Measurements from ENCODE around the gene SYVN1. TPM values are rescaled to one million over a fixed set of nuclear protein-coding genes. Genes with fewer than 3 reads are reported as not detected.
A peak's percentile ranks its signal among the peaks of the same experiment; 100 is the strongest.

Gene SYVN1
- total RNA-seq, 2 donors from 2014 or later = 52.7 to 57.0 TPM

- peak; percentile 100 for DNase-seq (ENCODE audit: low spot score)
- intact Hi-C loops (cut with DNase I) = no loop called here
These were observed 16.9 kb downstream of the SYVN1 start, which contains the start of gene ZNHIT2 for GRCh38 chr11:65117206-65118096. Gene ZNHIT2, minus strand, starts transcription at chr11:65117701. Its CDS starts 48 bp downstream, at chr11:65117653.

- peak; percentile 85 for DNase-seq (ENCODE audit: low spot score)
- intact Hi-C loops (cut with DNase I) = no loop called here
These were observed 17.7 kb downstream of the SYVN1 start for GRCh38 chr11:65116370-65117205.

- DNase-seq (ENCODE audit: low spot score) = peak; percentile 76
- intact Hi-C loops (cut with DNase I) = no loop called here
These were observed 18.8 kb downstream of the SYVN1 start for GRCh38 chr11:65115361-65116082.

GRCh38 chr11:65114538-65115171, 19.7 kb downstream of the SYVN1 start:
- DNase-seq (ENCODE audit: low spot score) = no peak
- intact Hi-C loops (cut with DNase I) = no loop called here

- DNase-seq (ENCODE audit: low spot score) = no peak
- intact Hi-C loops (cut with DNase I) = no loop called here
These were observed 20.5 kb downstream of the SYVN1 start for GRCh38 chr11:65113839-65114238.

GRCh38 chr11:65113361-65113756, 21.0 kb downstream of the SYVN1 start:
- intact Hi-C loops (cut with DNase I) = no loop called here
- DNase-seq (ENCODE audit: low spot score) = no peak

- peak; percentile 88 for DNase-seq (ENCODE audit: low spot score)
- intact Hi-C loops (cut with DNase I) = no loop called here
These were observed 21.6 kb downstream of the SYVN1 start for GRCh38 chr11:65112546-65113360.

- intact Hi-C loops (cut with DNase I) = no loop called here
These were observed 22.4 kb downstream of the SYVN1 start, which contains the start of gene TM7SF2 for GRCh38 chr11:65111744-65112545. Gene TM7SF2, plus strand, starts transcription at chr11:65111872. Its CDS starts 144 bp downstream, at chr11:65112016.

GRCh38 chr11:65111159-65111743, 23.1 kb downstream of the SYVN1 start:
- no peak for DNase-seq (ENCODE audit: low spot score)
- intact Hi-C loops (cut with DNase I) = no loop called here

More at GRCh38 chr11:65111744-65112545, 22.4 kb downstream of the SYVN1 start, which contains the start of gene TM7SF2:
- DNase-seq (ENCODE audit: low spot score) = peak; percentile 99

GRCh38 chr11:65110354-65110861, 23.9 kb downstream of the SYVN1 start:
- DNase-seq (ENCODE audit: low spot score) = peak; percentile 96
- intact Hi-C loops (cut with DNase I) = no loop called here

- DNase-seq (ENCODE audit: low spot score) = no peak
- intact Hi-C loops (cut with DNase I) = no loop called here
These were observed 24.8 kb downstream of the SYVN1 start for GRCh38 chr11:65109231-65110198.

- intact Hi-C loops (cut with DNase I) = no loop called here
- DNase-seq (ENCODE audit: low spot score) = no peak
These were observed 25.7 kb downstream of the SYVN1 start for GRCh38 chr11:65108469-65109123.

- no peak for DNase-seq (ENCODE audit: low spot score)
- intact Hi-C loops (cut with DNase I) = no loop called here
These were observed 26.4 kb downstream of the SYVN1 start for GRCh38 chr11:65107751-65108468.

- intact Hi-C loops (cut with DNase I) = no loop called here
- no peak for DNase-seq (ENCODE audit: low spot score)
These were observed 27.2 kb downstream of the SYVN1 start for GRCh38 chr11:65107078-65107477.

Data from posterior vena cava (tissue), 2 donors.